Measurements from ENCODE around the gene SLC5A11.

The SLC5A11 gene

DNA sequence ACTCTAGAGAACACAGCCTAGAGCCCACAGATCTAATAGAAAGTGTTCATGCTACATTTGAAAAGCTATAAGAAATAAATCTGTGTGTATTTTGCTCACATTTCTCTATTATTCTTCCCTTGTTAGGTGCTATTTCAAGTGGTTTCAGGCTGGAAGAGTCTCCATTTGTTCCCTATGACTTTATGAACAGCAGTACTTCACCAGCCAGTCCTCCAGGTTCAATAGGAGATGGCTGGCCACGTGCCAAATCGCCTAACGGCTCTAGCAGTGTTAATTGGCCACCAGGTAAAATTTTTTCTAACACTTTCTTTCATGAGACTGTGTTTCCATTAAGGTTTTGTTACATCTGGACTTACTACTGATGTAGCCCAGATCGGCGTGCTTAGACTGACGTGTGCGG is 30.7 kb upstream of the SLC5A11 start:
- TF ChIP-seq, protein P1, sequence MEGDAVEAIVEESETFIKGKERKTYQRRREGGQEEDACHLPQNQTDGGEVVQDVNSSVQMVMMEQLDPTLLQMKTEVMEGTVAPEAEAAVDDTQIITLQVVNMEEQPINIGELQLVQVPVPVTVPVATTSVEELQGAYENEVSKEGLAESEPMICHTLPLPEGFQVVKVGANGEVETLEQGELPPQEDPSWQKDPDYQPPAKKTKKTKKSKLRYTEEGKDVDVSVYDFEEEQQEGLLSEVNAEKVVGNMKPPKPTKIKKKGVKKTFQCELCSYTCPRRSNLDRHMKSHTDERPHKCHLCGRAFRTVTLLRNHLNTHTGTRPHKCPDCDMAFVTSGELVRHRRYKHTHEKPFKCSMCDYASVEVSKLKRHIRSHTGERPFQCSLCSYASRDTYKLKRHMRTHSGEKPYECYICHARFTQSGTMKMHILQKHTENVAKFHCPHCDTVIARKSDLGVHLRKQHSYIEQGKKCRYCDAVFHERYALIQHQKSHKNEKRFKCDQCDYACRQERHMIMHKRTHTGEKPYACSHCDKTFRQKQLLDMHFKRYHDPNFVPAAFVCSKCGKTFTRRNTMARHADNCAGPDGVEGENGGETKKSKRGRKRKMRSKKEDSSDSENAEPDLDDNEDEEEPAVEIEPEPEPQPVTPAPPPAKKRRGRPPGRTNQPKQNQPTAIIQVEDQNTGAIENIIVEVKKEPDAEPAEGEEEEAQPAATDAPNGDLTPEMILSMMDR (conservative IDR thresholded peaks at IDR 0.05; ENCODE audit: low read depth, low read length), result no peak
- no peak overlapping the region for H3K4me3 ChIP-seq (ENCODE audit: low read depth, low read length)
- DNase-seq (ENCODE audit: low read depth), result no peak

DNA sequence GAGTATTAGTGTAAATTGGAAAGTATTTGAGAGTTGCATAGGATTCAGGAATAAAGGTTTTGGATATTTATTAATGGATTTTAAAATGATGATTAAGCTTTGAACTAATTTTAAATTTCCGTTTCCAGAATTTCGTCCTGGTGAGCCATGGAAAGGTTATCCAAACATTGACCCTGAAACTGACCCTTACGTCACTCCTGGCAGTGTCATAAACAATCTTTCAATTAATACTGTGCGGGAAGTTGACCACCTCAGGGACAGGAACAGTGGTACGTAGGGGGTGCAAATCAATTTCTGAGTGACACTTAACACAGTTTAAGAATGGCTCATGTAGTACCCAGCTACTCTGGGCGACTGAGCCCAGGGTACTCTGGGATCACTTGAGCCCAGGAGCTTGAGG is 29.1 kb upstream of the SLC5A11 start:
- no peak overlapping the region for H3K4me3 ChIP-seq (ENCODE audit: low read depth, low read length)
- TF ChIP-seq, protein P1 (conservative IDR thresholded peaks at IDR 0.05; ENCODE audit: low read depth, low read length), result no peak
- DNase-seq (ENCODE audit: low read depth), result no peak

DNA sequence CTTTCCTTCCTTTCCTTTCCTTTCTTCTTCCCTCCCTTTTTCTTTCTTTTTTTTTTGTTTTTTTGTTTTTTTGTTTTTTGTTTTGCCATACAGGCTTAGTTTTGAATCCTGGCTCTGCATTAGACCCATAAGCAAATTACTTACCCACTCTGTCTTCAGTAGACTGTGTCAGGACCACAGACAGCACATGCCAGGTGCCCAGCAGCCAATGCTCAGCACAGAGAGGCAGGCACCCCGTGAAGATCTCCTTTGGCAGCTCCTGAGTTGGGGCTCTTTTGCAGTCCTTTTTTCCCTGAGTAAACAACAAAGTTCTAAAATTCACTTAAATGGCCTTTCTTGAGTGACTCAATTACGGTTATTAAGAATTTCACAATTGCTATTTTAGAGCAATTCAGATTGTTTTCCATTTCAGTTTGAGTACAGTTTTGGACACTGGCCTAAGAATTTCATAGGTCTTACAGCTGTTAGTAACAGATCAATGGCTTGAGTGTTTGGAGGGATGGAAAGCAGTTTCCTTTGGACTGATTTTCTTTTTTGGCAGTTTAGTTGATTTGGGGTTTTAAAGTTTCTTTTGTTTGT is 26.2 kb upstream of the SLC5A11 start:
- H3K4me3 ChIP-seq (ENCODE audit: low read depth, low read length), result no peak overlapping the region
- TF ChIP-seq, protein P1 (conservative IDR thresholded peaks at IDR 0.05; ENCODE audit: low read depth, low read length), result no peak
- DNase-seq (ENCODE audit: low read depth), result peak; percentile 35

DNA sequence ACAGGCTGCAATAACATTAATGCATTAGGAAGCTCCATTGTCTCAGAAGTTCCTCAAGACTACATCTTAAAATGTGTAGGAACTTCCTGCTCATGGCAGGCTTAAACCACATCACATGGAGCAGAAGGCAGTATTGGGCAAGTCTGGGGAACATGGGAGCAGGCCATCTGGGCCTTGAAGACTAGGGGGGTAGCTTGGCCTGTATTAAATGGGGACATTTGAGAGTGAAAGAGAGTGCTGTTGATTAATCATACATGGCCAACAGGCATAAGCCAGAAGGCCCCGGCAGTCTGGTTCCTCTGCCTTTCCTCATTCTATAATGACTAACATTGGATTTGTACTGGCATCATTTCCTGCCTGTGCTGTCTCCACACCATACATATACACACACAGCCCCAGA is 25.2 kb upstream of the SLC5A11 start:
- H3K4me3 ChIP-seq (ENCODE audit: low read depth, low read length), result no peak overlapping the region
- TF ChIP-seq, protein P1 (conservative IDR thresholded peaks at IDR 0.05; ENCODE audit: low read depth, low read length), result no peak
- no peak for DNase-seq (ENCODE audit: low read depth)

DNA sequence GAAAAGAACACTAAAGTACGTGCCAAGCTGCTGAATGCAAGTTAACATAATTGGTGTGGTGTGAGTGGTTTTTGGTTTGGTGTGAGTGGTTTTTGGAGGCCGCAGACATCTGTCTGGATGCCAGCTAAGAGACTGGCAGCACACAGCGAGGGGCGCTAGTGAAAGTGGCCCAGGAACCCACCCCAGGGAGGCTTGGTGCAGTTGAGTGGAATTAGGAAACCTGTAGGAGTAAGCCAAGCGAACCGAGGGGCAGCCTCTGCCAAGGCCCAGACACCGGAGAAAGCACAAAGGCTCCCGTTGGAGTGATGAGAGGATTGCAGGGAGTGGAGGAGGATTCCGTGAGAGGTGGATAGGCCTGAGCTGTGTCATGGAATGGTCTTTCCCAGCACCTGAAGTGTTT is 24.6 kb upstream of the SLC5A11 start:
- no peak for DNase-seq (ENCODE audit: low read depth)
- H3K4me3 ChIP-seq (ENCODE audit: low read depth, low read length), result no peak overlapping the region
- TF ChIP-seq, protein P1 (conservative IDR thresholded peaks at IDR 0.05; ENCODE audit: low read depth, low read length), result no peak

DNA sequence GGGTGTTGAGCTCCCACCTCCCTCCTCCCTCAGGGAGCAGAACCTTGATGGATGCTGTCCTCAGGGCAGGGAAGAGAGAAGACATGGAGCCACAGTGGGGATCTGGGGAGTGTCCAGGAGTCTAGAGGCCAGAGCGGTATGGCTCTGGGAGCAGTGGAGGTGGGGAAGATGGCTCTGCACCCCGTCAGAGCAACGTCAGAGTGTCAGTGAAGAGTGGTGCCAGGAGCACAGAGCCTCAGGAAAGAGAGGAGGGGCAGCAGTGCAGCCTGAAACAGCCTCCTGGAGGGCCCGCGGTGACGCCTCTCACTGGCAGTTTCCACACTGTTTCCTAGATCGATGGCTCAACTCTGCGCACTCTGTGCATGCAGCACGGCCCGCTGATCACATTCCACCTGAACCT is 23.2 kb upstream of the SLC5A11 start:
- no peak for DNase-seq (ENCODE audit: low read depth)
- TF ChIP-seq, protein P1 (conservative IDR thresholded peaks at IDR 0.05; ENCODE audit: low read depth, low read length), result no peak
- no peak overlapping the region for H3K4me3 ChIP-seq (ENCODE audit: low read depth, low read length)

DNA sequence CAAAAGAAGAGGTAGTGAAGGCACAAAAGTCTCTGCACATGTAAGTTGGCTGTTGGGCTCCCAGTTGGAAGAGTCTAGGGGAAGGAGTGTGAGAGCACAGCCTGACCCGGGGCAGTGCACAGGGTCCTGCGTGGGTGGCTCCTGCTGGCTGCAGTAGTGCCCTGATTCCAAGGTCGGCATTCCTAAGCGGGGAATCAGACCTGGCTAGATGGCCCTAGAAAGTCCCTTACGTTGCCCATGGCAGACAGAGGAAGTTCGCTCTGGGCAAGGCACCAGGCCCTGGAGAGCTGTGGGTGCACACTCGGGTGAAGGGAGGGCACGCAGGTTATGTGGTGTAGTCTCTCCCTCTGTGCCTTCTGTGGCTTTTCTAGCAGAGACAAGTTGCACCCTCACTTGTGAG is 22.8 kb upstream of the SLC5A11 start:
- no peak overlapping the region for H3K4me3 ChIP-seq (ENCODE audit: low read depth, low read length)
- TF ChIP-seq, protein P1 (conservative IDR thresholded peaks at IDR 0.05; ENCODE audit: low read depth, low read length), result no peak
- DNase-seq (ENCODE audit: low read depth), result no peak

Data from choroid plexus epithelial cell (primary cell).